NCI-H2107 (cell line): ENCODE data around the gene CCDC148.

Source experiments
- DNase-seq: peaks from one replicate; lab custom pipeline; 2025; lab: John Stamatoyannopoulos, UW

Gene CCDC148

DNA sequence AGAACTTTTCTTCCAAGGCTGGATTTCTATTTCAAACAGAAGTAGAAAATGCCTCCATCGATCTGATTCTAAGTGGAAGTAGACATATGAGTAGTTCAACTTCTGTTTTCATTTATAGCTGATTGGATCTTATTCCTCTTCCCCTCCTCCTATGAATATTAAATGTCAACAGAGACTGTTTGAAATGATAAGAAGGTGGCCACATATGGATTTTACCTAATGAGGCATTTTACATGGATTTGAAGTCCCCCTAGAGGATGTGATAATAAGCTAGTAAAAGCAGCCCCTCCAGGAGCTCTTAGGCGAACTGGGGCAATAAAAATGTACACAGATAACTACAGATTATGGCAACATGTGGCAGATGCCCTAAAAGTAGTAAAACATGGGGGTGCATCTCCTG is 283.8 kb downstream of the CCDC148 start:
- DNase-seq: no peak

DNA sequence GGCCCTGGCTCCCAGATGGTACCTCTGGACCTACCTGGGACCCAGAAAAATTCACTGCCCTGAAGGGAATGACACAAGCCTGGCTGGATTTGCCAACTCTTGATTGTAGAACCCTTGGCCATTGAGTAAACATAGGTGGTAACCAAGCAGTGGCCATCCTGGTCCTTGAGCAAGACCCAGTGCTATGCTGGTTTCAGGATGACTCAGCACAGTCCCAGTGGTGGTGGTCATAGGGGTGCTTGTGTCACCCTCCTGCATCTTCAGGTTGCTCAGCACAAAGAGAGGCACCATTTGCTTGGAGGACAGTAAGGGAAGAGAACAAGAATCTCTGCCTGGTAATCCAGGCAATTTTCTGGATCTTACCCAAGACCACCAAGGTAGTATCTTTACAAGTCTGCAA is 302.0 kb downstream of the CCDC148 start:
- no peak for DNase-seq

DNA sequence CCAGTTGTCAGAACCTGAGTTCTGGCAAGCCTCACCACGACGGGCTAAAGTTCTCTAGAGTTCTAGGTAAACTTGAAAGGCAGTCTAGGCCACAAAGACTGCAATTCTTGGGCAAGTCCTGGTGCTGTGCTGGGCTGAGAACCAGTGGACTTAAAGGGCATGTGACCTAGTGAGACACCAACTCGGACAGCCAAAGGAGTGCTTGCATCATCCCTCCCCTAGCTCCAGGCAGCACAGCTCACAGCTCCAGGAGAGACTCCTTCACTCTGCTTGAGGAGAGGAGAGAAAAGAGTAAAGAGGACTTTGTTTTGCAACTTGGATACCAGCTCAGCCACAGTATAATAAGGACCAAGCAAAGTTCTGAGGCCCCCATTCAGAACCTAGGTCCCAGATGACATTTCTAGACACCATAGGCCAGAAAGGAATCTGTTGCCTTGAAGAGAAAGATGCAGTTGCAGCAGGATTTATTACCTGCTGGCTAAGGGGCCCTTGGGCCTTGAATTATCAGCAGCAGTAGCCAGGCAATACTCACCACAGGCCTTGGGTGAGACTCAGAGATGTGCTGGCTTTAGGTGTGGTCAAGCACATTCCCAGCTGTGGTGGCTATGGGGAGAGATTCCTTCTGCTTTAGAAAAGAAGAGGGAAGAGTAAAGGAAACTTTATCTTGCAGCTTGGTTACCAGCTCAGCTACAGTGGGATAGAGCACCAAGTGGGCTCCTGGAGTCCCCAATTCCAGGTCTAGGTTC is 303.1 kb downstream of the CCDC148 start:
- no peak for DNase-seq

- DNase-seq: peak; percentile 71
Observed at GRCh38 chr2:158144914-158145625, 311.5 kb downstream of the CCDC148 start.

GRCh38 chr2:158143703-158144360 is 312.7 kb downstream of the CCDC148 start:
- no peak for DNase-seq

GRCh38 chr2:158142568-158143332 is 313.8 kb downstream of the CCDC148 start:
- no peak for DNase-seq

- no peak for DNase-seq
Observed at GRCh38 chr2:158142165-158142564, 314.4 kb downstream of the CCDC148 start.

DNA sequence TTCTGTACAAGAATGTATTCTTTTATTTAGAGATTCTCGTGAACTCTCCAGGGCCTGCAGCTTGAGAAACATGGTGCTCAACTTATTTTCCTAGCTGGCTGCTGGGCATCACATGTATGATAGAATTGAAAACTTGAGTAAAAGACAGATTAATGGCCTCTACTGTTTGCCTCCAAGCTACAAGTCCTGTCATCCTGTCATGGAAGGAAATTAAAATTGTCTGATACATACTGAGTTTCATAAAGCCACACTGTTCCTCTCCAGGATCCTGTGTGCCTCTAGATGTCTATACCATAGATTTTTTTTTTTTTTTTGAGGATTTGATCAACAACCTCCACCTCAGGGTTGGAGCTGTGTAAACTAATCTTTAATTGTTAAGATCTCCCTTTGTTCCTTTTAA is 316.4 kb downstream of the CCDC148 start:
- DNase-seq: no peak

DNA sequence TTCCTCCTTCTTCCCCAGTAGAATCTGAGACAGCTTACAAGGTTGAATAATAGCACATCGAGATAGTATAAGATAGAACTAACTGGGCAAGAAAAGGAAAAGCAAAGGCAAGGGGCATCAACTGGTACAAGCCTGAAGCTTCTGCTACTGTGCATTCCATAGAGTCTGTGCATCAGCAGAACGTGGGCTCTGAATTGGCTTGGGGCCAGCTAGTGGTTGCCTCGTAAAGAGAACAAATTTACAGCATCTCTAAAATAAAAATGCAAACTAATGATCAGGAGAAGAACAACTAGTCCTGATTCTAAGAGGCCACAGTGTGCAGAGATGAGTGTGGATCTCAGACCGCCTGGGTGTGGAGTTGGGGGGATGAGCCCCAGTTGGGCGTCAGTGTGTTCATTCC is 318.3 kb downstream of the CCDC148 start:
- no peak for DNase-seq

- DNase-seq: no peak
Observed at GRCh38 chr2:158135096-158135495, 321.5 kb downstream of the CCDC148 start.

- DNase-seq: no peak
Observed at GRCh38 chr2:158134655-158135054, 321.9 kb downstream of the CCDC148 start.

DNA sequence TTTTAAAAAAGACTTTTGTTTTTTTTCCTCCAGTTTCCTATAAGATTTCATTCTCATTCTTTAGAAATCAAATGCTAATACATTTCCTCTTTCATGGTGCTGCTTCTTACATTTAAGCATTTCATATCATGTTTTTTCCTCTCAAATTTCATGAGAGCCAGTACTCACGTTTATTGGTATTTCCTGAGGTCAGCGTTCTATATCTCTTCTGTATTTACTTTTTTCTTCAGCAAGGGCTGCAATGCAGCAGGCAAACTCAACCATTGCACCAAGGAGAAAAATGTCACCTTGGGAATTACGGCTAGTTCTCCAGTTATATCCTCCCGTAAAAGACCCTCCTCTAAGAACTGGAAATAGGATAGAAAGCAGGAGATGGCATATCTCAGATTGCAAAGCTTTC is 322.5 kb downstream of the CCDC148 start:
- no peak for DNase-seq

DNA sequence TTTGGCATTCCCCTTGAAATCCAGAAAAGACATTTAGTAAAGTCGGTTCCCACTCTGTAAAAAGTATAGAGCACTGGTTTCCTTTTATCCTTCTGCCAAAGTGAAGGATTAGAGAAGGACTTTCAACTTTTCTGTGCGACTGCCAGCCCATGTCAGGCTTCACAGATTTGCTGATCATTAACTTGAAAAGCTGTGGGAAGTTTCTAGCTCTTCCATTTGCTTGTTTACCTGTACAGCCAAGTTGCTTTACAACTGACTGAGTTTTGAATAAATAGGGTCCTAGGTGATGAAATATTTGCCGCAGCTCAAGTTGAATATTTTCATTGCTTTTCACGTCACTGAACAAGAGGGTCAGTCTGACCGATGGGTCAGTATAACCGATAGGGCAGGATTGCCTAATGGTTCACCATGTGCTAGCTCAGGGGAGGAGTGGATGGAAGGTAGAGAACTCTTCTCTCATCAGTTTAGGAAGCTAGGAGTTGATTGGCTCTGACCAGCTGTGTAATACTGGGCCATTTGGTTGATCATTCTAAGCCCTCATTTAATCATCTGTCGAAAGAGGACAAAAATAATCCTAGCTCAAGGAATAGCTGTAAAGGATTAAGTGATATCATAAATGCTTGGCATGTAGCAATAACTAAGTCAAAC is 324.5 kb downstream of the CCDC148 start:
- DNase-seq: no peak

DNA sequence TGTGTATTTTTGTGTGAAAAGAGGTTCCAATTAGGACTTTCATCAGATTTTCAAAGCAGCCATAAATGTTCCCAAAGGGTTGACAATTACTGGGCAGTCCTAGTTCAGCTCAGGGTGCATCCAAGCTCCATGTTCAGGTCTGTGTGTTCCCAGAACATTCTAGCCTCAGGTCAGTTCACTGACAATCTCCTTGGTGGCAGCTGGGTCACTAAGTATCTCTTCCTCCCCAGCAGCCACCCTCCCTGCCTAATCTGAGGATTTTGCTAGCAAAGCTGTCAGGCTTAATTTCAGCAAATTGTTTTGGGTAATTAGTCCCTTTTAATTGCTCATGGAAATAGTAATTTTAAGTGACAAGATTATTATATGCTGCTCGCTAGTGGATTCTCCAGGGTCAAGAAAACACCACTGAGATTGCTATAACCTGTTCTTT is 325.1 kb downstream of the CCDC148 start:
- no peak for DNase-seq

- no peak for DNase-seq
Observed at GRCh38 chr2:158130832-158131473, 325.6 kb downstream of the CCDC148 start.

GRCh38 chr2:158129037-158129436 is 327.5 kb downstream of the CCDC148 start:
- DNase-seq: no peak

GRCh38 chr2:158128168-158128973 is 328.2 kb downstream of the CCDC148 start:
- DNase-seq: no peak

DNA sequence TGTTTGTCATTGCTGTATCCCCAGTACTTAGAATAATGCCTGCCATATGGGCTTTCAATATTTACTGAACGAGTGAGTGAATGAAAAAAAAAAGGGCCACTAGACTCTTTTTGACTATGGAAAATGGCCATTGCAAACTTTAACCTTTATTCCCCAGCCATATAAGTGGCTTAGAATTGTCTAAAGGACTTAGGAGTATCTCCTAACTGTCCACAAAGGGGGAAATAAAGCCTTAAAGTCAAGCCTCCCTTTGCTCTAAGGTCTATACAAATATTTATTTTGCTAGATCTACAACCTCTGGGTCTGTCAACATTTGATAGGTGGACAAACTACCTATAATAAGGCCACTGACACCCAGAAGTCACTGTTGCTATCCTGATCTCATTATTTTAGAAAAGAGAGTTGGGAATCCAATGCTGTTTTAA is 329.2 kb downstream of the CCDC148 start:
- DNase-seq: no peak

- no peak for DNase-seq
Observed at GRCh38 chr2:158125756-158126498, 330.6 kb downstream of the CCDC148 start.

GRCh38 chr2:158124896-158125295 is 331.7 kb downstream of the CCDC148 start:
- no peak for DNase-seq
